ENCODE data around the gene RTN4R.

The RTN4R gene

GRCh38 chr22:20298110-20298802 is 30.1 kb upstream of the RTN4R start:
- Histone ChIP-seq H3K27ac (ENCODE audit: low read depth, low read length) (no peak overlapping the region), H3K9me2 (replicated peaks; ENCODE audit: control insufficient read depth, low read length) (no peaks in the 10 kb centered on the region), H3K4me3 (ENCODE audit: low read length) (no peak overlapping the region), H3F3A (ENCODE audit: control insufficient read depth, insufficient read depth) (no peaks in the 10 kb centered on the region), H3K4me2 (ENCODE audit: low read length) (peak overlapping the region; percentile 98; the same call in 1 of the 2 replicates), H3K4me1 (ENCODE audit: control insufficient read depth, low read length) (peaks cover 9% of the 10 kb centered on the region; the same call in 1 of the 2 replicates), H4K20me1 (ENCODE audit: control insufficient read depth, insufficient read depth, low read depth, low read length) (no peaks in the 10 kb centered on the region), H3K9me3 (ENCODE audit: control insufficient read depth, insufficient read depth, low read length) (no peaks in the 10 kb centered on the region), H3K27me3 (ENCODE audit: control insufficient read depth, low read length) (peaks cover 5% of the 10 kb centered on the region; the same call in 1 of the 2 replicates), H3K79me2 (ENCODE audit: control insufficient read depth, low read length) (no peaks in the 10 kb centered on the region), H3K36me3 (ENCODE audit: control insufficient read depth, low read length) (no peaks in the 10 kb centered on the region)
- no peak for TF ChIP-seq EZH2phosphoT487 (IDR thresholded peaks at IDR 0.05; ENCODE audit: borderline replicate concordance, low read length)
- TF ChIP-seq, protein P1, sequence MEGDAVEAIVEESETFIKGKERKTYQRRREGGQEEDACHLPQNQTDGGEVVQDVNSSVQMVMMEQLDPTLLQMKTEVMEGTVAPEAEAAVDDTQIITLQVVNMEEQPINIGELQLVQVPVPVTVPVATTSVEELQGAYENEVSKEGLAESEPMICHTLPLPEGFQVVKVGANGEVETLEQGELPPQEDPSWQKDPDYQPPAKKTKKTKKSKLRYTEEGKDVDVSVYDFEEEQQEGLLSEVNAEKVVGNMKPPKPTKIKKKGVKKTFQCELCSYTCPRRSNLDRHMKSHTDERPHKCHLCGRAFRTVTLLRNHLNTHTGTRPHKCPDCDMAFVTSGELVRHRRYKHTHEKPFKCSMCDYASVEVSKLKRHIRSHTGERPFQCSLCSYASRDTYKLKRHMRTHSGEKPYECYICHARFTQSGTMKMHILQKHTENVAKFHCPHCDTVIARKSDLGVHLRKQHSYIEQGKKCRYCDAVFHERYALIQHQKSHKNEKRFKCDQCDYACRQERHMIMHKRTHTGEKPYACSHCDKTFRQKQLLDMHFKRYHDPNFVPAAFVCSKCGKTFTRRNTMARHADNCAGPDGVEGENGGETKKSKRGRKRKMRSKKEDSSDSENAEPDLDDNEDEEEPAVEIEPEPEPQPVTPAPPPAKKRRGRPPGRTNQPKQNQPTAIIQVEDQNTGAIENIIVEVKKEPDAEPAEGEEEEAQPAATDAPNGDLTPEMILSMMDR (IDR thresholded peaks at IDR 0.05; ENCODE audit: low read depth, low read length, poor library complexity, severe bottlenecking): no peak

DNA sequence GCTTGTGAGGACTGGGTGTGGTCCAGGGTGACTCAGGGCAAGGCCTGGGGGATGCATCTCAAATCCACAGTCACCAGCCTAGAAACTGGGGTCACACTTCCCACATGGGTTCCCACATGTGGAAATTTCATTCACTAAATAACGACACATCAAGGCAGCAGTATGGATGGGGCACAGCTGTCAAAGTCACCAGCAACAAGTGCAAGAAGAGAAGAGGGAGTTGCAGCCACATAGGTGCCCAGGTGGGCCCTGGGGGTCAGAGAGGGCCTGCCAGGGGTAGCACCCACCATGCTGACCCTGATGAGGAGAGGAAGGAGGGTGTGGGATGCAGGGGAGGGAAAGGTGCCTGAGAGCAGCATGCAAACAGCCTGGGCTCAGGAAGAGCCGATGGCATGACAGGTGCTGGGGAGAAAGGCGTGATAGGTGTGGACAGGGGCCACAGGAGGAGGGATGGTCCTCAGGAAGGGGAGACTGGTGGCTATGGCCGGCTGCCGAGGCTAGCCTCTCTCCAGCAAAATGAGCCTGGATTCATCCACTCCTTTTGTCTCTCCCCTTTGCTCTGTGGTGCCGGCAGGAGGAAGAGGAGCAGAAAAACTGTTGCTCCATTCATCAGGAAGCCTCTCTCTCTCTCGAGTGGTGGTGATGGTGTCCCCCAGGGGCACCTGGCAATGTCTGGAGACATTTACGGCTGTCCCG is 29.4 kb upstream of the RTN4R start:
- H3K27ac ChIP-seq (ENCODE audit: low read depth, low read length): no peak overlapping the region
- H3K4me3 ChIP-seq (ENCODE audit: low read length): no peak overlapping the region
- no peaks in the 10 kb centered on the region for H3K36me3 ChIP-seq (ENCODE audit: control insufficient read depth, low read length)
- peaks cover 9% of the 10 kb centered on the region; the same call in 1 of the 2 replicates for H3K4me1 ChIP-seq (ENCODE audit: control insufficient read depth, low read length)
- H3K27me3 ChIP-seq (ENCODE audit: control insufficient read depth, low read length): peaks cover 5% of the 10 kb centered on the region; the same call in 1 of the 2 replicates
- no peaks in the 10 kb centered on the region for H3K79me2 ChIP-seq (ENCODE audit: control insufficient read depth, low read length)
- no peaks in the 10 kb centered on the region for H3K9me3 ChIP-seq (ENCODE audit: control insufficient read depth, insufficient read depth, low read length)
- no peaks in the 10 kb centered on the region for H3K9me2 ChIP-seq (replicated peaks; ENCODE audit: control insufficient read depth, low read length)
- no peaks in the 10 kb centered on the region for H4K20me1 ChIP-seq (ENCODE audit: control insufficient read depth, insufficient read depth, low read depth, low read length)
- no peak overlapping the region for H3K4me2 ChIP-seq (ENCODE audit: low read length)
- H3F3A ChIP-seq (ENCODE audit: control insufficient read depth, insufficient read depth): no peaks in the 10 kb centered on the region
- TF ChIP-seq EZH2phosphoT487 (IDR thresholded peaks at IDR 0.05; ENCODE audit: borderline replicate concordance, low read length): no peak
- TF ChIP-seq, protein P1 (IDR thresholded peaks at IDR 0.05; ENCODE audit: low read depth, low read length, poor library complexity, severe bottlenecking): no peak

DNA sequence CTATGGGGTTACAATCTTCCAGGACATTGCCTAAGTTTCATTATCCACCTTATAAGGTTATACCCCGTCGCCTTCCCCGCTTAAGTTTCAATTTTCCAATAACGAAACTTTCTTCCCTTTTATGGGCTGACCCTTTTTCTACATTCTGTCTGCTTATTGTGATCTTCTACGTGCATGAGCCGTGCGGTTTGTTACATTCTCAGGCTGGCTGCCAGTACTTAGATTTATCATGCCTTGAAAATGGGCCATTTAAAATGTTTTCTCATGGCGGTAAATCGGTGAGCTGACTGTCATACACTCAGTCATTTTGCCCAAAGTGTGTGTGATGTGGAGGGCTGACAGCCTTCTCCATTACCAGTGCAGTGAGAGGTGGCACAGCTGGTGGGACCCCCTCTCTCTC is 28.5 kb upstream of the RTN4R start:
- Histone ChIP-seq H3K27me3 (ENCODE audit: control insufficient read depth, low read length) (peaks cover 5% of the 10 kb centered on the region; the same call in 1 of the 2 replicates), H3K9me3 (ENCODE audit: control insufficient read depth, insufficient read depth, low read length) (no peaks in the 10 kb centered on the region)

More for the DNA sequence above, 28.5 kb upstream of the RTN4R start:
- no peaks in the 10 kb centered on the region for H3K36me3 ChIP-seq (ENCODE audit: control insufficient read depth, low read length)
- peaks cover 9% of the 10 kb centered on the region; the same call in 1 of the 2 replicates for H3K4me1 ChIP-seq (ENCODE audit: control insufficient read depth, low read length)
- no peak overlapping the region for H3K27ac ChIP-seq (ENCODE audit: low read depth, low read length)
- no peaks in the 10 kb centered on the region for H4K20me1 ChIP-seq (ENCODE audit: control insufficient read depth, insufficient read depth, low read depth, low read length)
- H3K79me2 ChIP-seq (ENCODE audit: control insufficient read depth, low read length): no peaks in the 10 kb centered on the region
- TF ChIP-seq, protein P1 (IDR thresholded peaks at IDR 0.05; ENCODE audit: low read depth, low read length, poor library complexity, severe bottlenecking): no peak
- TF ChIP-seq EZH2phosphoT487 (IDR thresholded peaks at IDR 0.05; ENCODE audit: borderline replicate concordance, low read length): no peak
- no peak overlapping the region for H3K4me2 ChIP-seq (ENCODE audit: low read length)
- H3K4me3 ChIP-seq (ENCODE audit: low read length): no peak overlapping the region
- H3K9me2 ChIP-seq (replicated peaks; ENCODE audit: control insufficient read depth, low read length): no peaks in the 10 kb centered on the region
- H3F3A ChIP-seq (ENCODE audit: control insufficient read depth, insufficient read depth): no peaks in the 10 kb centered on the region

Measured in DOHH2 (cell line).